ENCODE results near the gene CD3D. TPM values are rescaled to one million over a fixed set of nuclear protein-coding genes. Genes with fewer than 3 reads are reported as not detected.
"Not testable (repeated sequence)": the region's sequence is repeated elsewhere in the genome, so short reads cannot be mapped to it uniquely, and the experiment has no call there.

CD3D gene
- total RNA-seq, 2 experiments from 2014 or later, result 467 to 476 TPM

- Mint-ChIP-seq H3K36me3 (ENCODE audit: low read depth) (peaks cover 85% of the 10 kb centered on the region), H3K27me3 (no peaks in the 10 kb centered on the region), H3K4me3 (no peak overlapping the region), H3K27ac (peak overlapping the region; percentile 53), H3K4me1 (peaks cover 88% of the 10 kb centered on the region), H3K9me3 (no peaks in the 10 kb centered on the region)
- no peak for DNase-seq
- CTCF ChIA-PET, result interaction anchor here (1.1 to 2.8 kb wide), 7 partner anchors 16 to 113 kb away, joined by 3 to 15 read pairs (median 5); partner anchors contain the start of gene CD3D
- POLR2A ChIA-PET, result interaction anchor here (1.1 to 1.6 kb wide), 3 partner anchors 48 to 97 kb away, joined by 3 to 7 read pairs (median 4); partner anchors contain the start of genes MPZL3 and UBE4A
Observed at GRCh38 chr11:118311518-118311917, 31.0 kb downstream of the CD3D start.

- peaks cover 89% of the 10 kb centered on the region for H3K36me3 Mint-ChIP-seq (ENCODE audit: low read depth)
- no peak overlapping the region for H3K4me3 Mint-ChIP-seq
- H3K4me1 Mint-ChIP-seq, result peaks cover 86% of the 10 kb centered on the region
- CTCF ChIA-PET, result interaction anchor here (1.1 to 2.8 kb wide), 7 partner anchors 14 to 112 kb away, joined by 3 to 15 read pairs (median 5); partner anchors contain the start of gene CD3D
- POLR2A ChIA-PET, result interaction anchor here (1.1 to 1.6 kb wide), 3 partner anchors 48 to 97 kb away, joined by 3 to 7 read pairs (median 4); partner anchors contain the start of genes MPZL3 and UBE4A
- DNase-seq, result no peak
- peak overlapping the region; percentile 45 for H3K27ac Mint-ChIP-seq
- no peaks in the 10 kb centered on the region for H3K27me3 Mint-ChIP-seq
- H3K9me3 Mint-ChIP-seq, result no peaks in the 10 kb centered on the region
Observed at GRCh38 chr11:118310781-118311485, 31.6 kb downstream of the CD3D start.

GRCh38 chr11:118310271-118310670, 32.2 kb downstream of the CD3D start:
- peaks cover 83% of the 10 kb centered on the region for H3K4me1 Mint-ChIP-seq
- H3K9me3 Mint-ChIP-seq, result no peaks in the 10 kb centered on the region
- no peaks in the 10 kb centered on the region for H3K27me3 Mint-ChIP-seq
- peak overlapping the region; percentile 22 for H3K27ac Mint-ChIP-seq
- peaks cover 88% of the 10 kb centered on the region for H3K36me3 Mint-ChIP-seq (ENCODE audit: low read depth)
- no peak overlapping the region for H3K4me3 Mint-ChIP-seq
- ChIA-PET POLR2A (no interaction called here), CTCF (interaction anchor here (1.3 to 2.4 kb wide), 3 partner anchors 14 to 112 kb away, joined by 3 to 14 read pairs (median 11); no protein-coding TSS in a partner anchor)
- DNase-seq, result no peak

GRCh38 chr11:118308995-118309528, 33.4 kb downstream of the CD3D start:
- Mint-ChIP-seq H3K4me1 (peaks cover 78% of the 10 kb centered on the region), H3K36me3 (ENCODE audit: low read depth) (peaks cover 84% of the 10 kb centered on the region), H3K27ac (peak overlapping the region; percentile 48)
- H3K9me3 Mint-ChIP-seq, H3K4me3 Mint-ChIP-seq, DNase-seq, H3K27me3 Mint-ChIP-seq: not testable (repeated sequence)
- POLR2A ChIA-PET, result interaction anchor here (0.6 to 1.4 kb wide), 2 partner anchors 24 to 107 kb away, joined by 3 to 4 read pairs; no protein-coding TSS in a partner anchor
- CTCF ChIA-PET, result interaction anchor here (0.6 to 6.5 kb wide), 4 partner anchors 13 to 136 kb away, joined by 3 to 43 read pairs (median 8); no protein-coding TSS in a partner anchor

- Mint-ChIP-seq H3K4me3 (peak overlapping the region; percentile 99), H3K27ac (peak overlapping the region; percentile 99), H3K9me3 (no peaks in the 10 kb centered on the region), H3K27me3 (no peaks in the 10 kb centered on the region), H3K4me1 (peaks cover 68% of the 10 kb centered on the region), H3K36me3 (ENCODE audit: low read depth) (peaks cover 63% of the 10 kb centered on the region)
- CTCF ChIA-PET, result interaction anchor here (1.4 to 6.5 kb wide), 5 partner anchors 11 to 108 kb away, joined by 3 to 43 read pairs (median 13); partner anchors contain the start of gene CD3G
- POLR2A ChIA-PET, result interaction anchor here (0.9 to 4.2 kb wide), 11 partner anchors 11 to 129 kb away, joined by 3 to 32 read pairs (median 6); partner anchors contain the start of genes JAML, KMT2A and UBE4A
- DNase-seq, result peak; percentile 58
Observed at GRCh38 chr11:118306556-118306955, 35.9 kb downstream of the CD3D start.

- Mint-ChIP-seq H3K27me3 (no peaks in the 10 kb centered on the region), H3K4me3 (peak overlapping the region; percentile 99), H3K9me3 (no peaks in the 10 kb centered on the region), H3K4me1 (peaks cover 63% of the 10 kb centered on the region), H3K36me3 (ENCODE audit: low read depth) (peaks cover 56% of the 10 kb centered on the region), H3K27ac (peak overlapping the region; percentile 99)
- peak; percentile 53 for DNase-seq
- POLR2A ChIA-PET, result interaction anchor here (0.9 to 4.2 kb wide), 20 partner anchors 10 to 318 kb away, joined by 3 to 32 read pairs (median 6); partner anchors contain the start of genes JAML, KMT2A, MPZL3 and UBE4A
- CTCF ChIA-PET, result interaction anchor here (0.9 to 6.5 kb wide), 13 partner anchors 10 to 107 kb away, joined by 3 to 43 read pairs (median 6); partner anchors contain the start of genes CD3D, CD3G and JAML
Observed at GRCh38 chr11:118305726-118306125, 36.8 kb downstream of the CD3D start.

GRCh38 chr11:118304568-118305248, 37.8 kb downstream of the CD3D start, which contains the start of gene CD3E:
Gene CD3E (plus strand): TSS chr11:118304730. CDS start chr11:118304953, 223 bp downstream.
- Mint-ChIP-seq H3K4me3 (peak within 1 kb of the TSS; percentile 99), H3K36me3 (ENCODE audit: low read depth) (peaks cover 48% of the 10 kb centered on the region), H3K9me3 (no peaks in the 10 kb centered on the region), H3K4me1 (peaks cover 56% of the 10 kb centered on the region), H3K27ac (peak within 1 kb of the TSS; percentile 99), H3K27me3 (no peaks in the 10 kb centered on the region)
- POLR2A ChIA-PET, result interaction anchor here (0.6 to 4.2 kb wide), 35 partner anchors 9 to 1074 kb away, joined by 3 to 32 read pairs (median 4); partner anchors contain the start of genes ARCN1, ATP5MG, JAML and KMT2A
- DNase-seq, result peak; percentile 80
- CTCF ChIA-PET, result interaction anchor here (0.8 to 6.5 kb wide), 16 partner anchors 9 to 106 kb away, joined by 3 to 43 read pairs (median 4); partner anchors contain the start of genes CD3D, CD3G and JAML

- H3K27me3 Mint-ChIP-seq, result no peaks in the 10 kb centered on the region
- H3K27ac Mint-ChIP-seq, result peak overlapping the region; percentile 99
- ChIA-PET CTCF (interaction anchor here (0.8 to 6.5 kb wide), 13 partner anchors 8 to 105 kb away, joined by 3 to 43 read pairs (median 6); partner anchors contain the start of genes CD3D and CD3G), POLR2A (interaction anchor here (0.6 to 4.2 kb wide), 24 partner anchors 9 to 268 kb away, joined by 3 to 32 read pairs (median 4); partner anchors contain the start of genes ARCN1, ATP5MG, JAML and MPZL3)
- H3K4me1 Mint-ChIP-seq, result peaks cover 51% of the 10 kb centered on the region
- DNase-seq, result no peak
- H3K36me3 Mint-ChIP-seq (ENCODE audit: low read depth), result peaks cover 43% of the 10 kb centered on the region
- H3K4me3 Mint-ChIP-seq, result peak overlapping the region; percentile 99
- H3K9me3 Mint-ChIP-seq, result no peaks in the 10 kb centered on the region
Observed at GRCh38 chr11:118304227-118304567, 38.3 kb downstream of the CD3D start.

GRCh38 chr11:118301600-118302195, 40.8 kb downstream of the CD3D start:
- Mint-ChIP-seq H3K4me3 (no peak overlapping the region), H3K36me3 (ENCODE audit: low read depth) (peaks cover 18% of the 10 kb centered on the region), H3K9me3 (no peaks in the 10 kb centered on the region), H3K27me3 (no peaks in the 10 kb centered on the region), H3K4me1 (peaks cover 26% of the 10 kb centered on the region), H3K27ac (no peak overlapping the region)
- ChIA-PET POLR2A (no interaction called here), CTCF (interaction anchor here (0.8 to 3.1 kb wide), 9 partner anchors 9 to 130 kb away, joined by 3 to 15 read pairs (median 3); partner anchors contain the start of genes CD3D and JAML)
- DNase-seq, result no peak

- no peak overlapping the region for H3K4me3 Mint-ChIP-seq
- peak; percentile 42 for DNase-seq
- no peaks in the 10 kb centered on the region for H3K9me3 Mint-ChIP-seq
Observed at GRCh38 chr11:118295815-118296454, 46.6 kb downstream of the CD3D start.

GRCh38 chr11:118295199-118295598, 47.3 kb downstream of the CD3D start:
- CTCF ChIA-PET, result interaction anchor here (0.5 to 4.7 kb wide), 57 partner anchors 8 to 487 kb away, joined by 3 to 73 read pairs (median 4); partner anchors contain the start of genes ARCN1, CD3D, CD3E and CD3G
- Mint-ChIP-seq H3K36me3 (ENCODE audit: low read depth) (no peaks in the 10 kb centered on the region), H3K4me3 (no peak overlapping the region), H3K4me1 (peaks cover 24% of the 10 kb centered on the region), H3K27ac (no peak overlapping the region), H3K27me3 (peaks cover 3% of the 10 kb centered on the region), H3K9me3 (no peaks in the 10 kb centered on the region)
- POLR2A ChIA-PET, result interaction anchor here (0.6 to 1.8 kb wide), 14 partner anchors 10 to 219 kb away, joined by 3 to 24 read pairs (median 4); partner anchors contain the start of genes CD3D, CD3E, KMT2A and MPZL3
- no peak for DNase-seq

More at GRCh38 chr11:118295815-118296454, 46.6 kb downstream of the CD3D start:
- POLR2A ChIA-PET, result interaction anchor here (0.6 to 1.8 kb wide), 12 partner anchors 9 to 98 kb away, joined by 3 to 24 read pairs (median 4); partner anchors contain the start of genes CD3D, CD3E, MPZL3 and UBE4A
- CTCF ChIA-PET, result interaction anchor here (0.5 to 4.7 kb wide), 57 partner anchors 8 to 488 kb away, joined by 3 to 73 read pairs (median 4); partner anchors contain the start of genes ARCN1, CD3D, CD3E and CD3G
- Mint-ChIP-seq H3K27ac (no peak overlapping the region), H3K36me3 (ENCODE audit: low read depth) (no peaks in the 10 kb centered on the region), H3K27me3 (peaks cover 2% of the 10 kb centered on the region), H3K4me1 (peaks cover 19% of the 10 kb centered on the region)
